Measurements from ENCODE around the gene LRRC70.

The LRRC70 gene

DNA sequence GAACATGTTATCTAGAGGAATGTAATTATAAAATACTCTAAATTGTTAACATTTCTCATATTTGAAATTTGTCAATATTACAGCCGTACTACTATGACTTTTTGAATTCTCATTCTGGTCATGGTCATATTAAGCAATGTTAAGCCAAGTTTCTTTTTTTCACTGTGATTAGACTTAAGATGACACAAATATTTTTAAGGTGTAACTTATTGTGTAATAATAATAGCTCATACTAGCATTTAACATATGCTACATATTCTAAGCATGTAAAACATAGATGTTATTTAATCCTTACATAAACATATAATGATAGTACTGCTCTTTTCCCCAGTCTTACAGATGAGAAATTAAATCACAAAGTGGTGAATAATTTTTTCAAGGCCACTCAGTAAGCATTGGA is 35.9 kb upstream of the LRRC70 start:
- Histone ChIP-seq H3F3A (ENCODE audit: low read depth) (no peaks in the 10 kb centered on the region), H3K36me3 (ENCODE audit: insufficient read depth, low read length) (peaks cover 8% of the 10 kb centered on the region; the same call in 1 of the 2 replicates), H4K20me1 (ENCODE audit: insufficient read depth, low read length, poor library complexity, severe bottlenecking) (no peaks in the 10 kb centered on the region), H3K4me2 (ENCODE audit: low read depth, low read length, poor library complexity, severe bottlenecking) (no peak overlapping the region), H3K9ac (ENCODE audit: low read depth, low read length, poor library complexity, severe bottlenecking) (no peak overlapping the region), H3K4me1 (ENCODE audit: insufficient read depth, low read length, poor library complexity, severe bottlenecking) (no peaks in the 10 kb centered on the region), H2AFZ (ENCODE audit: low read length) (no peak overlapping the region), H3K27me3 (ENCODE audit: insufficient read depth, low read length, poor library complexity, severe bottlenecking) (no peaks in the 10 kb centered on the region), H3K9me2 (replicated peaks; ENCODE audit: low read depth, low read length) (no peaks in the 10 kb centered on the region), H3K9me3 (ENCODE audit: insufficient read depth, low read depth, low read length) (no peaks in the 10 kb centered on the region), H3K79me2 (ENCODE audit: insufficient read depth, low read length) (no peaks in the 10 kb centered on the region), H3K4me3 (ENCODE audit: low read length, poor library complexity, severe bottlenecking) (no peak overlapping the region)
- no peak for TF ChIP-seq CTCF (conservative IDR thresholded peaks at IDR 0.05; ENCODE audit: low read length)

GRCh38 chr5:62547945-62548630 is 30.5 kb upstream of the LRRC70 start:
- Histone ChIP-seq H3K9ac (ENCODE audit: low read depth, low read length, poor library complexity, severe bottlenecking) (no peak overlapping the region), H3K9me3 (ENCODE audit: insufficient read depth, low read depth, low read length) (no peaks in the 10 kb centered on the region), H2AFZ (ENCODE audit: low read length) (no peak overlapping the region), H3K79me2 (ENCODE audit: insufficient read depth, low read length) (no peaks in the 10 kb centered on the region), H3F3A (ENCODE audit: low read depth) (no peaks in the 10 kb centered on the region), H3K4me1 (ENCODE audit: insufficient read depth, low read length, poor library complexity, severe bottlenecking) (no peaks in the 10 kb centered on the region), H3K9me2 (replicated peaks; ENCODE audit: low read depth, low read length) (no peaks in the 10 kb centered on the region), H3K36me3 (ENCODE audit: insufficient read depth, low read length) (peaks cover 4% of the 10 kb centered on the region; the same call in 1 of the 2 replicates), H4K20me1 (ENCODE audit: insufficient read depth, low read length, poor library complexity, severe bottlenecking) (no peaks in the 10 kb centered on the region), H3K4me2 (ENCODE audit: low read depth, low read length, poor library complexity, severe bottlenecking) (no peak overlapping the region), H3K4me3 (ENCODE audit: low read length, poor library complexity, severe bottlenecking) (no peak overlapping the region), H3K27me3 (ENCODE audit: insufficient read depth, low read length, poor library complexity, severe bottlenecking) (no peaks in the 10 kb centered on the region)
- TF ChIP-seq EZH2phosphoT487 (IDR thresholded peaks at IDR 0.05; ENCODE audit: borderline replicate concordance): no peak
- no peak for TF ChIP-seq CTCF (conservative IDR thresholded peaks at IDR 0.05; ENCODE audit: low read length)

GRCh38 chr5:62550103-62550502 is 28.5 kb upstream of the LRRC70 start:
- H3K9ac ChIP-seq (ENCODE audit: low read depth, low read length, poor library complexity, severe bottlenecking): no peak overlapping the region
- no peaks in the 10 kb centered on the region for H3K4me1 ChIP-seq (ENCODE audit: insufficient read depth, low read length, poor library complexity, severe bottlenecking)
- no peaks in the 10 kb centered on the region for H3K9me2 ChIP-seq (replicated peaks; ENCODE audit: low read depth, low read length)
- H2AFZ ChIP-seq (ENCODE audit: low read length): no peak overlapping the region
- no peaks in the 10 kb centered on the region for H3K9me3 ChIP-seq (ENCODE audit: insufficient read depth, low read depth, low read length)
- no peak overlapping the region for H3K4me2 ChIP-seq (ENCODE audit: low read depth, low read length, poor library complexity, severe bottlenecking)
- H3F3A ChIP-seq (ENCODE audit: low read depth): no peaks in the 10 kb centered on the region
- H3K4me3 ChIP-seq (ENCODE audit: low read length, poor library complexity, severe bottlenecking): no peak overlapping the region
- H3K36me3 ChIP-seq (ENCODE audit: insufficient read depth, low read length): peaks cover 8% of the 10 kb centered on the region; the same call in 1 of the 2 replicates
- H4K20me1 ChIP-seq (ENCODE audit: insufficient read depth, low read length, poor library complexity, severe bottlenecking): no peaks in the 10 kb centered on the region
- no peaks in the 10 kb centered on the region for H3K79me2 ChIP-seq (ENCODE audit: insufficient read depth, low read length)
- no peak for TF ChIP-seq EZH2phosphoT487 (IDR thresholded peaks at IDR 0.05; ENCODE audit: borderline replicate concordance)
- no peak for TF ChIP-seq CTCF (conservative IDR thresholded peaks at IDR 0.05; ENCODE audit: low read length)
- H3K27me3 ChIP-seq (ENCODE audit: insufficient read depth, low read length, poor library complexity, severe bottlenecking): no peaks in the 10 kb centered on the region
